Suprapubic skin (tissue), 3 donors: Measurements from ENCODE around the gene DDX28.

Source experiments
- EP300 ChIP-seq: sonication (generic); formaldehyde crosslinking; IDR thresholded peaks from one replicate; pipeline ENCODE4 v1.6.1; 2017; ENCODE audit warnings: antibody characterized with exemption
- POLR2A ChIP-seq, 2 donors: fragments of 450-650 bp; IDR thresholded peaks; one replicate each; pipeline ENCODE4 v1.6.1; 2017; ENCODE audit warnings: antibody characterized with exemption in 2 of 2, mild to moderate bottlenecking in 2 of 2, moderate library complexity in 2 of 2
- TF ChIP-seq, protein P1 (sequence below), 2 donors: fragments of 200-600 bp in 1 of 2; fragments of 450-650 bp in 1 of 2; sonication (generic) in 1 of 2; IDR thresholded peaks; one replicate each; pipeline ENCODE4 v1.5.1; 2016 to 2019; ENCODE audit warnings: antibody characterized with exemption in 2 of 2, mild to moderate bottlenecking in 1 of 2, moderate library complexity in 1 of 2

- TF ChIP-seq, protein P1, sequence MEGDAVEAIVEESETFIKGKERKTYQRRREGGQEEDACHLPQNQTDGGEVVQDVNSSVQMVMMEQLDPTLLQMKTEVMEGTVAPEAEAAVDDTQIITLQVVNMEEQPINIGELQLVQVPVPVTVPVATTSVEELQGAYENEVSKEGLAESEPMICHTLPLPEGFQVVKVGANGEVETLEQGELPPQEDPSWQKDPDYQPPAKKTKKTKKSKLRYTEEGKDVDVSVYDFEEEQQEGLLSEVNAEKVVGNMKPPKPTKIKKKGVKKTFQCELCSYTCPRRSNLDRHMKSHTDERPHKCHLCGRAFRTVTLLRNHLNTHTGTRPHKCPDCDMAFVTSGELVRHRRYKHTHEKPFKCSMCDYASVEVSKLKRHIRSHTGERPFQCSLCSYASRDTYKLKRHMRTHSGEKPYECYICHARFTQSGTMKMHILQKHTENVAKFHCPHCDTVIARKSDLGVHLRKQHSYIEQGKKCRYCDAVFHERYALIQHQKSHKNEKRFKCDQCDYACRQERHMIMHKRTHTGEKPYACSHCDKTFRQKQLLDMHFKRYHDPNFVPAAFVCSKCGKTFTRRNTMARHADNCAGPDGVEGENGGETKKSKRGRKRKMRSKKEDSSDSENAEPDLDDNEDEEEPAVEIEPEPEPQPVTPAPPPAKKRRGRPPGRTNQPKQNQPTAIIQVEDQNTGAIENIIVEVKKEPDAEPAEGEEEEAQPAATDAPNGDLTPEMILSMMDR (IDR thresholded peaks at IDR 0.05): no peak
- TF ChIP-seq POLR2A (IDR thresholded peaks at IDR 0.05): no peak
- TF ChIP-seq EP300: no peak
Observed at GRCh38 chr16:68041783-68042182, 18.8 kb upstream of the DDX28 start.
